ENCODE data around the gene PLXNA4.
"Not testable (repeated sequence)": the region's sequence is repeated elsewhere in the genome, so short reads cannot be mapped to it uniquely, and the experiment has no call there.

PLXNA4 gene

DNA sequence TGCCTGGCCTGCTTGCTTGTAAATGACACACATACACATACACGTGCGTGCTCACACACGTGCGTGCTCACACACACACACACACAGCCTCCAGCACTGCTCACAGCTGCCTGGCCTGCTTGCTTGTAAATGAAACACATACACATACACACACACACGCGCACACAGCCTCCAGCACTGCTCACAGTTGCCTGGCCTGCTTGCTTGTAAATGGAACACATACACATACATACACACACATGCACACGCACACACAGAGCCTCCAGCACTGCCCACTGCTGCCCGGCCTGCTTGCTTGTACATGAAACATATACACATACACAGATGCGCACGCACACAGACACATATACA is 397.2 kb downstream of the PLXNA4 start:
- no peak for DNase-seq (ENCODE audit: low read depth in 2 of 2)

- not testable (repeated sequence) for DNase-seq (ENCODE audit: low read depth in 2 of 2)
Observed at GRCh38 chr7:132178402-132179079, 397.7 kb downstream of the PLXNA4 start.

DNA sequence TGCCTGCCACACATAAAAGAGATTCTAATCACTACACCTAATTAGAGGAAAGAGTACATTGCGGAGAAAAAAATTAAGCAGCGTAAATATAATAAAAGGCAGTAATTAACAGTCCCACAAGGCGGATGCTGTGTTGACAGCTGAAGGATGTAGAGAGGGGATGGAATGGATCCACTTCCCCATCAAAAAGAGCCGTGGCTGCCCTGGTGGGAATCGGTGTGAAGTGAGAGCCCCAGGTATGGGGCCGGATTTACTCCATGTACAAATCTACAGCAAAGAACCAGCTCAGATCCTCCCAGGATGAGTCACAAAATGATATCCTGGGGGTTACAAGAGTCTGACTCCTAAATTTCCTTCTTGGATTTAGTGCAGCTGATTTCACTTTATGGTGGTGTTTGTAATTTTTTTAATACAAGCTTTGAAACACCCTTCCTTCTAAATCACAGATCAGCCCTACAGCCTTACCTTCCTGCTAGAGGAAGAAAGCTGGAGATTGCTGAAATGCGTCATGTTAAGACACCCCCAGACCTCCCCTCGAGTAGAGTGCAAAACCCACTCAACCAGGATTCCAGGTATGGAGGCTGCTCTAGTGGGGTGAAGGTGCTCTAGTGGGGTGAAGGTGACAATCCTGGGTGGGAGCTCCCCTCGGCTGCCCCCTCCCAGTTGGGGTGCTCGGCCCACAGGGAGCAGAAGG is 398.4 kb downstream of the PLXNA4 start:
- no peak for DNase-seq (ENCODE audit: low read depth in 2 of 2)

- DNase-seq (ENCODE audit: low read depth in 2 of 2): no peak
Observed at GRCh38 chr7:132176719-132177118, 399.6 kb downstream of the PLXNA4 start.

DNA sequence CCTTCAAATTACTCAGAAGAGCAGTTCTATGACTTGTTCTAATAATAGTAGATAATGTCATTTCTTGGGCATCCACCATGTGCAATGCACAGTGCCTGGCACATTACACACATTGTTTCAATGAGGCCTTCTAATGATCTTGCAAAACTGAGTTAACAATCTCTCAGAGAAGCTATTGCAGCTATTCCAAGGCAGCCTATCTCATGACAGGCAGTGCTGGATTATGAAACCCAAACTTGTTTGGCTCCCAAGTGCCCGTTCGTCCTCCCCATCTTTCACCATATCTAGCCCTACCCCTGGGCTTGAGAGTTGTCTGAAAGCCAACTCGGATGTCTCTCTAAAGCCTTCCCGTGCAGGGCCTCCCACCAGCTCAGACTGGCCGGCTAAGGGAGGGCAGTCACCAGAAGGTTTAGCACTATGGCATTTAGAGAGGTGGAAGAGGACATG is 405.1 kb downstream of the PLXNA4 start:
- no peak for DNase-seq (ENCODE audit: low read depth in 2 of 2)

GRCh38 chr7:132169730-132170129 is 406.5 kb downstream of the PLXNA4 start:
- DNase-seq (ENCODE audit: low read depth in 2 of 2): no peak

DNA sequence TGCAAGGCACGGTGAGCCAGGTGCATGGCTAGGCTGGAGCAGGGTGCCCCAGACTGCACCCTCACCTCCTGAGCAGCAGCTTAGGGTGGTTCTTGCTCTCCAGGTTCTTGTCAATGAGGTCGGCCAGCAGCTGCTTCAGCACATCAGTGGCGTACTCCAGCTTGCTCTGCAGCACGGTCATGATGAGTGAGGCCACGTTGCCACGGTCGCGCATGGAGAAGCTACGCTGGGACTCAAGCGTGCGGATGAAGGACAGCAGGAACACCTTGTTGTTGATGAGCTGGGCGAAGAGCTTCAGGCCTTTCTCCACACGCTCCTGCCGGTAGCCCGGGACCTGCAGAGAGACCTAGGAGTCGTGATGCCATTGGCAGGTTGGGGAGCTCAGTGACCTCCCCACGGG is 408.0 kb downstream of the PLXNA4 start:
- no peak for DNase-seq (ENCODE audit: low read depth in 2 of 2)

DNA sequence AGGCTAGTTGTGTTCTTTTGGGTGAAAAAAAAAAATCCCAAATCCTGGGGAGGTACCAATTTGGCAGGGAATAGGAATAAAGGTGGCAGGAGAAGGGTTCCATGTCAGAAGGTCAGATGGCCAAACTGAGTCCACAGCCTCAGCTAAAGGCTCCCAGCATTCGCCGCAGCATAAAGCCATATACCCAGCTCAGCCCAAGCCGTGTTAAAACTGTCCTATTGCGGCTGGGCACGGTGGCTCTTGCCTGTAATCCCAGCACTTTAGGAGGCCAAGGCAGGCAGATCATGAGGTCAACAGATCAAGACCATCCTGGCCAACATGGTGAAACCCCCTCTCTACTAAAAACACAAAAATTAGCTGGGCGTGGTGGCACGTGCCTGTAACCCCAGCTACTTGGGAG is 410.6 kb downstream of the PLXNA4 start:
- not testable (repeated sequence) for DNase-seq (ENCODE audit: low read depth in 2 of 2)

- DNase-seq (ENCODE audit: low read depth in 2 of 2): no peak
Observed at GRCh38 chr7:132164558-132165125, 411.6 kb downstream of the PLXNA4 start.

- DNase-seq (ENCODE audit: low read depth in 2 of 2): no peak
Observed at GRCh38 chr7:132162556-132163144, 413.6 kb downstream of the PLXNA4 start.

- DNase-seq (ENCODE audit: low read depth in 2 of 2): no peak
Observed at GRCh38 chr7:132161976-132162375, 414.3 kb downstream of the PLXNA4 start.

DNA sequence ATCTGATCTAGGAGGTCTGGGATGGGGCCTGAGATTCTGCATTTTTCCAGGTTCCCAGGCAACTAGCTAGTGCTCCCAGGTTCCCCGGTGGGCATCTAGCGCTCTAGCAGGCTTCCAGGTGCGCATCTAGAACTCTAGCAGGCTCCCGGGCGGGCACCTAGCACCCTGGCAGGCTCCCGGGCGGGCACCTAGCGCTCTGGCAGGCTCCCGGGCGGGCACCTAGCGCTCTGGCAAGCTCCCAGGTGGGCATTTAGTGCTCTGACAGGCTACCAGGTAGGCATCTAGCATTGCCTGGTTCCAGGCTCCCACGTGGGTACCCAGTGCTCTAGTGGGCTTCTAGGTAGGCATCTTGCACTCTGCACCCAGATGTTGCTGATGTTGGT is 414.7 kb downstream of the PLXNA4 start:
- no peak for DNase-seq (ENCODE audit: low read depth in 2 of 2)

GRCh38 chr7:132160611-132161532 is 415.4 kb downstream of the PLXNA4 start:
- DNase-seq (ENCODE audit: low read depth in 2 of 2): no peak

GRCh38 chr7:132158841-132159240 is 417.4 kb downstream of the PLXNA4 start:
- no peak for DNase-seq (ENCODE audit: low read depth in 2 of 2)

GRCh38 chr7:132158166-132158565 is 418.1 kb downstream of the PLXNA4 start:
- no peak for DNase-seq (ENCODE audit: low read depth in 2 of 2)

GRCh38 chr7:132155715-132156114 is 420.6 kb downstream of the PLXNA4 start:
- DNase-seq (ENCODE audit: low read depth in 2 of 2): no peak

DNA sequence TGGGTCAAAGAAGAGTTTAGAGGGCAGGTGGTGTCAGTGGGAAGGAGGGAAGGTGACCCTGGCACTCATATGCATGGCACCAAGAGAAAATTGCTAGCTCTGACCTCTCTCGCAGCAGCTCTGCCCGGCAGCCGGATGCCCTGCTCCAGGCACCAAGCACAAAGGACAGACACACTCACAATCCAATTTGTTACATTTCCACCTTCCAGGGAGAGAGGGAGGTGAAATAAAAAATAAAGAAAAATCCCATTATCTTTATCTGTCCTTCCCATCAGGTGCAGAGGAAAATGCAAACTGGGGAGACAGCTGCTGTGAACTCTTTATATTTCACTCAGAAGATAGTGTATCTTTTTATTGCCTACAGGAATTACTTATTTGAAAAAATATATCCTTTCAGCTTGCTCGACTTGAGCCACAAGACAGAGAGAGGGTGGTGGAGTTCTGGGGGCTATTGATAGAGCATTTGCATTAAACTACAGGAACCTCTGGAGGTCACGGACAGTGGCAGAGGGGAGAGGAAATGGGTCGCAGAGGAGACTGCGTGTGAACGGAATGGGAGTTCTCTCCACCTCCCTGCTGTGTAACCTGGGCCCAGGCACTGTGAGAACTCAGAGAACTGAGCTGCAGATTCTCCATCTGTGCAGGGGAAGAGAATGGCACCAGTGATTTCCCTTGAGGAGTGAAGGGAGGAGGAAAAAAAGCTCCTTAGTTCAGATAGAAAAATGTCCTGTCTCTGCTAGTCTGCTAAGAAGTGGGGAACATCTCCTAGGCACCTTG is 421.4 kb downstream of the PLXNA4 start:
- no peak for DNase-seq (ENCODE audit: low read depth in 2 of 2)

GRCh38 chr7:132154248-132154647 is 422.0 kb downstream of the PLXNA4 start:
- no peak for DNase-seq (ENCODE audit: low read depth in 2 of 2)

GRCh38 chr7:132152131-132152889 is 424.0 kb downstream of the PLXNA4 start:
- DNase-seq (ENCODE audit: low read depth in 2 of 2): no peak

DNA sequence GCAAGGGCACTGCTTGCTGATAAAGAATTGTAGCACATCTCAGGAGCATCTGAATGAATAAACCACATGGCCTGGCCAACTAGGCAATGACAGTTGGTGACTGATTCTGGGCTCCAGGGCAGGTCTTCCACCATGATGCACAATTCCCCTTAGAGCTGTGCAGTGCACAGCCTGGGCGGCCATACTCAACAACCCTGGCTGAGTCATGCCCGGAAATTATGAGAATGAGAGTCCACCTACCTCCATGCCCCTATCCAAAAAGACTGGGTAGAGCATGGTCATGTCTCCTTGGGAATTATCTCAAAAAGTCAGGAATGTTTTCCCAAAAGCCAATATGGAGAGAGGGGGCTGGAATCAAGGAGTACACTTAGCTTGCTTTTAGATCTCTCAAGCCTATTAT is 425.6 kb downstream of the PLXNA4 start:
- no peak for DNase-seq (ENCODE audit: low read depth in 2 of 2)
